Erythroblast (primary cell): ENCODE measurements around the gene PON1.

Experiments used
- GATA1 ChIP-seq: IDR thresholded peaks from 2 replicates; pipeline ENCODE4 v1.6.1; 2011; ENCODE audit warnings: low read depth, mild to moderate bottlenecking, control low read depth, low read length, moderate library complexity
- POLR2A ChIP-seq: IDR thresholded peaks from 2 replicates; pipeline ENCODE4 v1.6.1; 2011; ENCODE audit warnings: mild to moderate bottlenecking, low read length

GRCh38 chr7:95267754-95268153, 56.6 kb downstream of the PON1 start:
- no peak for TF ChIP-seq POLR2A
- no peak for TF ChIP-seq GATA1
